NCI-H2196 treated with DMSO at 0.1 percent for 48 hours (cell line): ENCODE measurements around the gene GARIN5B.
"Not testable (repeated sequence)": the region's sequence is repeated elsewhere in the genome, so short reads cannot be mapped to it uniquely, and the experiment has no call there.

ENCODE experiments used
- DNase-seq: peaks from one replicate; lab custom pipeline; 2025; ENCODE audit not compliant: unreplicated experiment; lab: John Stamatoyannopoulos, UW

Gene GARIN5B

DNA sequence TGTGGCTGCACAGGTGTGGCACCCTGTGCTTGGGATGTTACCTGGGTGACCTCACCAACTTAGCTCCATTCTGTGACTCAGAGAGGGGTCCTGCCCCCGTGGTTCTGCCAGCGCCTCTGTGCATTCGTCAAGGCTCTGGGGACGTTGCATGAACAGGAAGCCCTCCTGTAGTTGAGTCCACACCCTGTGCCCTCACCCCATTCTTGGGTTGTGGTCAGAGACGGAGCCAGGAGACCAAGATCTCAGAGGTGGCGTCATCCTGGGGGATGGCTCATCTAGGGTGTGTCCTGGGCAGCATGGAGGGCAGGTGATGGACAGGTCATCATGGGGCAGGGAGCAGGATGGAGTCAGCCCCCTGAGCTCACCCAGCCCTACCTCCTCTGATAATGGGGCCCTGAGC, 11.0 kb downstream of the GARIN5B start:
- no peak for DNase-seq

GRCh38 chr19:55350620-55351315, 12.3 kb downstream of the GARIN5B start:
- no peak for DNase-seq

- DNase-seq: no peak
Observed at GRCh38 chr19:55348317-55349034, 14.6 kb downstream of the GARIN5B start.

GRCh38 chr19:55347442-55348009, 15.5 kb downstream of the GARIN5B start:
- no peak for DNase-seq

DNA sequence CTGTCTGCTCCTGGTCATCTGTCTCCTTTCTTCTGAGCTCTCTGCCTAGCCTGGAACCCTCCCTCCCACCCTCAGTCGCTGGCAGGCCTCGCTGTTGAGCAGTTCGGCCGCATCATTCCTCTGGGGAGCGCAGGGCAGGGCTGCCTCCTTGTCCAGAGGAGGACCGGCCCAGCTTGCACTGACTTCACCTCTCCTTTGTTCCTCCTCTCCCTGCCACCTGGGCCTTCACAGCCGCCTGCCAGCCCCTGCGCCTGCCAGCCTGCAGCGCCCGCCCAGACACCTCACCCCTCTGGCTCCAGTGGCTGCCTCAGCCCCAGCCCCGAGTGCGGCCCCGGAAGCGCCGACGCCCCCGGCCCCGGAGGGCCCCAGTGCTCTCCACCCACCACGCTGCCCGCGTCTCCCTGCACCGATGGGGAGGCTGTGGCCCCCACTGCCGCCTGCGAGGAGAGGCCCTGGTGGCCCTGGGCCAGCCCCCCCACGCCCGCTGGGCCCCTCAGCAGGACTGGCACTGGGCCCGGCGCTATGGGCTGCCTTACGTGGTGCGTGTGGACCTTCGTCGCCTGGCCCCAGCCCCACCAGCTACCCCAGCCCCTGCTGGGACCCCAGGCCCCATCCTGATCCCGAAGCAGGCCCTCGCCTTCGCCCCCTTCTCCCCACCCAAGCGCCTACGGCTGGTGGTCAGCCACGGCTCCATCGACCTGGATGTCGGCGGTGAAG, 16.2 kb downstream of the GARIN5B start:
- no peak for DNase-seq

DNA sequence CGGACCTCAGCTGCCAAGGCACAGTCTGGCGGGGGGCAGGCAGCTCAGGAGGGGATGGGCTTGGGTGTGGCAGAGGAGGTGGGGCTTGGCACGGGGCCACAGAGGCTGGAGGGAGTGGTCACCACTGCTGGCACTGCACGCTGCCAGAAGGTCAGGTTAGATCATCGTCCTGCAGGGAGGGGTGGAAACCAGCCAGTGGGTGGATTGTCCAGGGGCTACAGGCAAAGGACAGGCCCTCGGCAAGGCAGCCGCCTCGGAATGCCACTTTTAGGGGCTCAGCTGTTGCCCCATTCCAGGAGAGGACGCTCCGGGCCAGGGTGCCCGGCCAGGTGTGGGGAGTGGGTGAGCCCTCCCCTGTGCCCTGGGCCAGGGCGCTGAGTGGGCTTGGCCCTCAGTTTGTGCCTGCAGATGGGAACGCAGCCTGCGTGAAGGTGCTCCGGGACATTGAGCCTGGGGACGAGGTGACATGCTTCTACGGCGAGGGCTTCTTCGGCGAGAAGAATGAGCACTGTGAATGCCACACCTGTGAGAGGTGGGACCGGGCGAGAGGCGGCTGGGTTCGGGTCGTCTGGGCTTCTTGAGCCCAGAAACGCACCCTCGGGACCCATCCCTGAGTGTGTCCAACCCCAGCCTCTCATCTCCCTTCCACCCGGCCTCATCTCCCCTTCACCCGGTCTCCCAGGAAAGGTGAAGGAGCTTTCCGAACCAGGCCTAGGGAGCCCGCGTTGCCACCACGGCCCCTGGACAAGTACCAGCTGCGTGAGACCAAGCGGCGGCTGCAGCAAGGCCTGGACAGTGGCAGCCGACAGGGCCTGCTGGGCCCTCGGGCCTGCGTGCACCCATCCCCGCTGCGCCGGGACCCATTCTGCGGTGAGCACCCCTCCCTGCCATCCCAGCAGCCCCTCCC, 17.0 kb downstream of the GARIN5B start:
- DNase-seq: peak; percentile 14

DNA sequence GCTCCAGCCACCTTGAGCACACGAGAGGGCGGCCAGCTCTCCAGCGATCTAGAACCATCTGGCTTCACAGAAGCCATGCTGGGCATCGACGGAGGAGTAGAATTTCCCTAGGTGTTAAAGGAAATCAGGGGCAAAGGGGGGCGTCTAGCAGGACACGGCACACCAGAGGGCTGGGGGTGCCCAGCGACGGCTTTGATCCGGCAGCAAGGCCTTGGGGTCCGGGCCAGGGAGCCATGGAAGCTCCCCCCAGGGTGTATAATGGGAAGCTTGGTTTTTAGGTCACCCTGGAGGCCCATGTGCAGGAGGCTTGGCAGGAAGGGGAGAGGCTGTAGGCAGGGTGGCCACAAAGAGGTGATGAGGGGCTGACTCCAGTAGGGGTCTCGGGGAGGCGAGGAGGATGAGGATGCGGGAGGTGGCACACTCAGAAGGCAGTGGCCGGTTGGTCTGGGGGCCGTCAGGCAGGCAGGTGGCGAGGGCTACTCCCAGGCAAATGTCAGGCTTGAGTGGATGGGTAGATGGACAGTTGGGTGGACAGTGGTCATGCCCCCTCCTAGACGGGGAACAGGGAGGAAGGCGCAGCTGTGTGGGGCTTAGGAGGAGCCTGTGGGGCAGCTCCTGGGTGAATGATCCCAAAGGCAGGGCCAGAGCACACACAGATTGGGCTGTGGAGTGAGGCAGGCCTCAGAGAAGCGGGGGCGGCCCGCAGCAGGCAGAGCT, 17.8 kb downstream of the GARIN5B start:
- no peak for DNase-seq

- peak; percentile 90 for DNase-seq
Observed at GRCh38 chr19:55344444-55344843, 18.6 kb downstream of the GARIN5B start.

- no peak for DNase-seq
Observed at GRCh38 chr19:55341595-55342531, 21.2 kb downstream of the GARIN5B start.

- peak; percentile 65 for DNase-seq
Observed at GRCh38 chr19:55341171-55341588, 21.9 kb downstream of the GARIN5B start.

DNA sequence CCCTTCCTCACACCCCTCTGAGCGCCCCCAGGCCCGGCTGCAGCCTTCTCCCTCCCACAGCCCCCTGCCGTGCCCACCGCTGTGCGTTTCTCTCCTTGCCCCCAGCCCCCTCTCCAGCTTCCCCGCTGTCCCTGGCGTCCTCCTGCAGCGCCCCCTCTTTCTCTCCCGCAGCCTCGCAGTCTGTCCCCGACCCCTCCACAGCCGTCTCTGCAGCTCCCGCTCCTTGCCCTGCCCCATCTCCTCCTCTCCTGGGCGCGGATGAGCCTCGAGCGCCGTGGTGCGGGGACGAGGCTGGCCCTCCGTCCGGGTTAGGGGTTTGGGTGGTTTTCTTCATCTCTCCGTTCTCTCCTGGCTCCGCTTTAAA, 22.3 kb downstream of the GARIN5B start:
- no peak for DNase-seq

DNA sequence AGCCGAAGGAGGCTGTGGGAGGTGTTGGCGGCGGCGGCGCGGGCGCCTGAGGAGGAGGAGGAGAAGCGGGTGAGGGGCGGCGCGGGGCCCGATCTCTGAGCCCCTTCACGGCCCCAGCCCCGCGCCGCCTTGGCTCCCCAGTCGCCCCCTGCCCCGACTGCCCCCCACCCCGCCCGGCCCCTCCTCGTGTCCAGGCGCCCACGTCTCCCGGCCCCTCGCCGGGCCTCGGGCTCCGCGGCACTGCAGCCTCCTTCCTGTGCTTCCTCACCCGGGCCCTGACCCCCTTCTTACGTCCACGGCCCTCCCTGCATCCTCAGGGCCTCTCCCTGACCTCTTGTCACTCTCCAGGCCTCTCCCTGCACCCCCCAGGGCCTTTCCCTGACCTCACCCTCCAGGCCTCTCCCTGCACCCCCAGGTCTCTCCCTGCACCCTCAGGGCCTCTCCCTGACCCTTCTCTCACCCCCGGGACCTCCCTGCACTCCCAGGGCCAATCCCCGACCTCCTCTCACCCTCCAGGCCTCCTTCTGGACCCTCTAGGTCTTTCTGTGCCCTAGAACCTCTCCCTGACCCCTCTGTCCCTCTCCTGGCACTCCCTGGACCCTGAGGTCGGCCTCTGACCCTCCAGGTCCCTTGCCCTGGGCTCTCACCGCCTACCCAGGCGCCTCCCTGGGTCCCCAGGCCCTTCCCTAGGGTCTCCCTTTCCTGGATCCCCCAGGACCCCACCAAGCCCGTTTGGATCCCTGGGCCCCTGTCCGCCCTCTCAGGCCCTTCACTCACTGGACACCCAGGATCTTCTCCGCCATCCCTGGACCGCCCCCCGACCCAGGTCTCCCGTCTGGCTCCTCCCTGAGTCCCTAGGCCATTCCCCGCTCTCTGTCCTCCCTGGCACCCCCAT, 22.9 kb downstream of the GARIN5B start:
- no peak for DNase-seq

GRCh38 chr19:55339105-55339888, 23.8 kb downstream of the GARIN5B start, which contains the start of gene KMT5C:
KMT5C (plus strand) TSS chr19:55339876; CDS start chr19:55341937, 2,061 bp downstream.
- peak; percentile 100 for DNase-seq

GRCh38 chr19:55336101-55336500, 27.0 kb downstream of the GARIN5B start:
- no peak for DNase-seq

DNA sequence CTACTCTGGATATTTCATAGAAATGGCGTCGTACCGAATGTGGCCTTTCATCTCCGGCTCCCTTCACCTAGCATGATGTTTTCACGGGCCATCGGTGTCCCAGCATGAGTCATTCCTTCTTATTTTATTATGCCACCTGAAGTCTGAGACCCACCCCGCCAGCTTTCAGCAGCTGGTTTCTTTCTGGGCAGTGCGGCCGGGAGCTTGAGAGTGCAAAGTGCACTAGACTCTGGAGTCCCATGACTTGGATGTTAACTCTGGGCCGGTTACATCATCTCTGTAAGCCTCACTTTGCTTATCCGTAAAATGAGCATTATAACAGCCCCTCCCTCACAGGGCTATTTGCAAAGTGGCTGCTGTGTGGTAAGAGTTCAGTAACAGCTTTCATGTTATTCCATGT, 29.2 kb downstream of the GARIN5B start:
- DNase-seq: no peak

- not testable (repeated sequence) for DNase-seq
Observed at GRCh38 chr19:55329791-55330190, 33.3 kb downstream of the GARIN5B start.

- DNase-seq: not testable (repeated sequence)
Observed at GRCh38 chr19:55328774-55329318, 34.2 kb downstream of the GARIN5B start.
